ENCODE results near the gene DUSP10.

Gene DUSP10
- 322 reads per million, percentile 96 among the genes with 10 or more reads in this experiment for total RNA-seq

DNA sequence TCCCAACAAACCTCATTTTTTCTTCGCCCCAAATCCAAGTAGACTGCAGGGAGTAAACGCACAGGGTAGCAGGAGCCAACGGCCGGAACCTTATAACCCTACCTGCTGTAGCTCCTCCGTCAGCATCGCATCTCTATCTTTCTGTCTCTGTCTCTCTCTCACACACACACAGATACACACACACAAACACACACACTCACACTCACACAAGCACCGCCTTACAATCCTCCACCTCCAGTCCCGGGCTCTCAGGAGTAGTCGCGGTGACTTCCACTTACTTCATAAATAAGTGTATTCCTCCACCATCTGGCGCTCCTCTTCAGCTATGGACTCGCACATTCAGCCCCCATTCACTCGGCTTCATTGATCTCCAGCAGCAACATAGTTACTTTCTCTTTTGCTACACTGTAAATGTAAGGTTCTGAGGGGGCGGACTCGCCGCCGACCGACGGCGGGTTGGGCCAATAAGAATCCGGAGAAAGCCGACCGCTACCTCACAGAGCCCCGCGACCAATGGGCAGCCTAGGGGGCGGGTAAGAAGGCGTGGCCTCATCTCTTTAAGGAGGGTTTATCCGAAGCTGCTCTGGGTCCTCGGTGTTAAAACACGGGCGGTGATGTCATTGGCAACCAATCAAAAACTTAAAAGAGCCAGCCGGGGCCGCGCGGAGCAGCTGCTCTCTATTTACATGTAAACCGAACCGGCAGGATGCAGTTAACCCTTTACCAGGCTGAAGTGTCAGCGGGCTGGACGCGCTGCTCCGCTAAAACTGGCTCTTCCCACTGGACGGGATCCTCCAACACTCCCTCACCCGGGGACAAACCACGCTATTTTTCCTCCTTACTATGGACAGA, at the start of gene DUSP10:
DUSP10 (minus strand) TSS at position 387 of the 852 bp plus-strand sequence. CDS start 2,345 bp downstream, outside the sequence.
- peak; percentile 97 for DNase-seq

DNA sequence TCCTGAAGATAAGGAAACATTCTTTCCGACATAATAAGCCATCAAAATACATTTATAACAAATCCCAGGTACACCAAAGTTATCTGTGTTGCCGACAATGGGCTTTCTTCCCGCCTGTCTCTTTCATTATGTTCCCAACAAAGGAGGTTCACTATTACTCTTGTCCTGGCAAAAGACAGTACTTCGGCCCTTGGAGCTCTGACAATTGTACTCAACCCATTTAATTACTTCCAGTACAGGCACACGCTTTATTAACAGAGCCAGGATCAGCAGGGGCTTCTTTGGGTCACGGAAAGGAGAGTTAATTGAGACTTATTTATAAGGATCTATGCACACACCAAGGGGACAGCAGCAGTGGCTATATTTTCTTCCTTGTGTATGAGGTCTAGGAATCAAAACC, 46.6 kb upstream of the DUSP10 start:
- no peak for DNase-seq

DNA sequence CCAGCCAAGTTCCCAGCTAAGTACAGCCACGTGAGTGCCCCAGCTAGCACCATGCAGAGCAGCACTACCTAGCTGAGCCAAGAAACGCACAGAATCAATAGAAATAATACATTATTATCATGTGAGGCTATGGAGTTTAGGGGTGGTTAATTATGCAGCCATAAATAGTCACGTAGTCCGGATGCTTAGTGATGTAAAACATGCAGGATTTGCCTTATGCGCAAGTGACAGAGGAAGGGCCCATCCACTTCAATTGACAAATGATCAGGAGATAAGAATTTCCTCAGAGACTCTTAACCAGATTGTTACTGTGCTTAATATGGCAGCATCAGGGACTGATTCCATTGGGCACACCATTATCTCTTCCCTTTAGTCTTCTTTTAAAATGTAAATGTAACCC, 44.8 kb upstream of the DUSP10 start:
- no peak for DNase-seq

DNA sequence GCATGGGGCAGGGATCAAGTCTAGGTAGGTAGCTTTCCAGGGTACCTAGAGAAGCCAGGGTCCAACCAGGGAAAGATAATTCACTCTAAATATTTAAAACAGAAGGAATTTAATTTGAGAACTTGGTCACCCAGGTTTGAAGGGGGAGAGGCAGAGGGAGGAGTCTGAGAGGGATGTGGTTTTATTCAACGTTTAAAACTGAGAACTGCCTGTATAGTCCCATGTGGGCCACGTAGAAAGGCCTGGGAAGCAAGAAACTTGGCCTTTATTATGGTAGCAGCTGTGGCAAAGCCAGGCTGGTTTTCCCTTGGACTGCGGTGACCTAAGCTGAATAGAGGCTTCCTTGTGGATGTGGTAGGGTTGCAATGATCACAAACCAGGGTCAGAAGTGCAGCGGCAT, 42.0 kb upstream of the DUSP10 start:
- DNase-seq, result no peak

DNA sequence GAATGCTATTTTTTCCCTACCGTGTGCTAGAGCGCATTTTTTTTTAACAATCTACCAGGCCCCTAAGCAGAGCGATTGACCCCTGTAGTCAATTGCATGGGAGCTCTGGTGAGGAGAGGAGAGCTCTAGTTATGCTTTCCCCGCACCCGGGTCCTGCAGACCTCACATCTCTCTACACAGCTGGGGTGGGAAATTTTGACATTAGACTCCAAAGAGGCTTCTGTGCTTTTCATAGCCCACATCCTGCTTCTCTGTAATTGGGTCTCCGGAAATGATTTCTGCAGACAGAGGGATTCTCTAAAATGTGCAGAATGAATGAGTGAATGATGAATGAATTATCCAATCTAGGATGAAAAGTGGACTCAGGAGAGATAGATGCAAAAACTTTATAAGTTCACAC, 41.5 kb upstream of the DUSP10 start:
- DNase-seq, result no peak

DNA sequence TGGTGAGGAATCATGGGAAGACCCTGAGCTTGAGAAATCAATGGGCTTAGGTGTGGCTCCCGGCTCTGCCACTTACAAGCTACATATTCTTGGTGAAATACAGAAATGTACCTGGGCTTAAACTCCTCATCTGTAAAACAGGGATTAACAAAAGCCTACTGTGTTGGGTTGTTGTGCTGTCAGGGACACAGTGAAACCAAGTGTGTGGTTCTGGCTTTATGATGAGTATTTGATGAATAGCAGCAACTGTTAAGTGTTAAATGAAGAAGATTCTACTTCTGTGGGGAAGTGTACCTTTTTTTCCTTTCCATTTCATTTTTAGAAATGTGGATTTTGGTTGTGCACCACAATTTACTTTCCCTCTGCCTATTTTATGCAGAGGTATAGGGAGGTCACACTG, 41.1 kb upstream of the DUSP10 start:
- DNase-seq, result no peak

DNA sequence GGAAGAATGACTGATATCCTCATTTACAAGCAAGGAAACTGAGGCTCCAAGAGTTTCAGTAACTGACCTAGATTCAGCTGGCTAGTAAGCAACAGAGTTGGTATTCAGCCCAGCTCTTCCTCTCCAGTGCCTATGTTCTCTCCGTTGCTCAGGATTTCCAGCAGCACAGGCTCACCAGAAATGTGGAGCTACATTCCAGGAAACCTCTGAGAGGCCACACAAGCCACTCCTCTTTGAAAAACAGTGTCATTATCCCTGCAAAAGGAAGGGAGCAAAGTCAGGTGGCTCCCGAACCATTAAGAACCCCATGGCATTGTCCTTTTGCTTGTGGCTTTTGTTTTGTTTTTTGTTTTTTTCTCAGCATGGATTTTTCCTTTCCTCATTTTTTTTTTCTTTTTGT, 40.6 kb upstream of the DUSP10 start:
- no peak for DNase-seq

DNA sequence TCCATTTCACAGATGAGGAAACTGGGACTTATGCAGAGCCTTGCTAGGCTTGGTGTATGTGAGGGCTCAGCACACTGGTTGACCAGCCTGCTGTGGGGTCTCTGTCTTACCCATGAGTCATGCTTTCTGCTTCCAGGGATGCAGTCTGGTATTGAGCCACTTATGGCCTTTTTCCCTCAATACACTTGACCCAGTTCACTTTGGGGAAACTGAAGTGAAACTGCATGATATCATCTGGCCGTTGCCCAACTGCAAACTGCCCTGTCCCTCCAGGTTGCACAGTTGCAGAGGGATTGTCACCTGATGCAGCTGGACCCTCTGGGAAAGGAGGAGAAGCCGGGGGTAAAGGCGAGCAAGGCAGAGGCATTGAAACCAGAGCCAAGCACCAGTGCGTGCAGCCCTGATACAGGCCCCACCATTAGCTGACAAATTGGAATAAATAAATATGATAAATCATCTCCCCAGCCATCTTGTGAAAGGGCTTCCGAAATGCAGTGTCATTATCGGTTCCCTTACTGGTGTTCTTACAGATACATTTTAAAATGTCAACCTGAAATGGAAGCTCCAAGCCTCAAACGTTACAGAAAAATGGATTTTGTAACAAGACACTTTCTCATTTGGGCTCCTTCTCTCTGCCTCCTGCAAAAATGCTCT, 39.3 kb upstream of the DUSP10 start:
- no peak for DNase-seq

DNA sequence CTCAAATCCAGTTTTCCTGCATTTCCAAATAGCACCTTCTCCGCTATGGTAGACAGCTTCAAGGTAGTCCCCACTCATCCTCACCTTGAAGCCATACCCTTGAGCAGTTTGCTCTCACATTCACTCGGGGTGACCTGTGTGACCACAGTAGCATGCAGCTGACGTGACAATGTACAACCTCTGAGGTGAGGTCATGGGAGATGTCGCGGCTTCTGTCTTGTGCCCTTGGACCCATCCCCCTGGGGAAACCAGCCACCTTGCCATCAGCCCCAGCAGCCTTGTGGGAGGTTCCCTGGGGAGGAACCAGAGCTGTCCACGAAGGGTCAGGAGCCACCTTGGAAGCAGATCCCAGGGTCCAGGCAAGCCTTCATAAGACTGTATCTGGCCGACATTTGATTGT, 38.3 kb upstream of the DUSP10 start:
- DNase-seq, result no peak

DNA sequence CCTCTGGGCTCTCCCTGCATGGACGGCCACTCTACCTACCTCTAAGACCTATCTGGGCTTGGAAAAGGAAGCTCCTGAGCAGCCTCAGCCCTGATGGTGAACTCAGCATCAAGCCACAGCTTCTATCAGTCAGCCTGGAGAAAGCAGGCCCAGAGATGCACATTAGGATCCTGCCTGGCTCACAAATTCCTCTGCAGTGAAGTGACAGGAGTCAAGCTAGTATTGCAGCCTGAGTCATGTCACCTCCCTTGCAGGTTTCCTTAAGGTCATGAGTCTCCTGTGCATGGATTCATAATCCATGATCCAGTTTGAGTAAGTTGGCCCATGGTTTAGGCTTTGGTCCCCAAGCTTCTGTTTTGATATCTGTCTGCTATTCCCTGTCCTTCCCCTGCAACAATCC, 37.9 kb upstream of the DUSP10 start:
- DNase-seq, result no peak

DNA sequence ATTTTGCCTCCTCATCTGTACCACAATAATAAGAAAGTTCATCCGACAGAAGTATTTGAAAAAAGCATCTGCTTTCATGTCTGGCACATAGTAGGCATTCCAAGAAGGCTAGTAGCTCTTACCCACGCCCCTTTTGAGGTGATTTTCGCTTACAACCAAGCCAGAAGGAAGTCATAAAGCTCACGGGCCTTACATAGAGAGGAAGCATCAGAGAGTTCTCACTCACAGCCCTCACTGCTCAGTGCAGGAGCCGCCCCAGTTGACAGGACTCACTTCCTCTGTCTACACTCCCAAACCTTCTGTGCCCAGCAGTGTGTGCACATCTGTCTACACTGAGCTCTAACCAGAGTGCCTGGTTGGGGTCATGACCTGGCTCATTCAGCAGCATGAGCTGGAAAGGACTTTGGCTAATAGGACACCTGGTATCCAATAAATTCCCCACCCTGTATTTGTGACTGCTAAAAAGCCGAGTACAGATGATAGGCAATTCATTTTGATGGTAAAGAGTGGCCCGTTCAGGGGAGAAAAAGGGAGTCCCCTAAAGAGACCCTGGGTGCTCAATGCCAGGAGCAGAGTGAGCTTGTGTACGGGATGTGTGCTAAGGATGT, 36.8 kb upstream of the DUSP10 start:
- DNase-seq, result no peak

DNA sequence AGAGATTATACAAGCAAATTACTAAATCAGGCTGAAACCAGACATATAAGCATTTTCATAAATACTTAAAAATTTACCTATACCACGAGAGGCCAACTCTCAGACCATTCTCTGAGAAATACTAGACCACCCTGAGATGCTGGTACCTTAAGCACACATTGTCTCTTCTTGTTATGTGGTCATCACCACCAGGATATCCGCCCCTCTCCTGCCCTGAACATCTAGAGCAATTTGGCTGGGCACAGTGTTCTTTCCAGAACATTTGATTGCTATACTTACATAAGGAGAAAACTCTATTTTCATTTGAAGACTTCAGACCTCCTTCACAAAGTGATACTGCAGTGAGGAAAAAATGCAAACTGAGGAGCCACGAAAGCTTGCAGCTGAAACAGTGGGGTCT, 36.2 kb upstream of the DUSP10 start:
- DNase-seq, result no peak

DNA sequence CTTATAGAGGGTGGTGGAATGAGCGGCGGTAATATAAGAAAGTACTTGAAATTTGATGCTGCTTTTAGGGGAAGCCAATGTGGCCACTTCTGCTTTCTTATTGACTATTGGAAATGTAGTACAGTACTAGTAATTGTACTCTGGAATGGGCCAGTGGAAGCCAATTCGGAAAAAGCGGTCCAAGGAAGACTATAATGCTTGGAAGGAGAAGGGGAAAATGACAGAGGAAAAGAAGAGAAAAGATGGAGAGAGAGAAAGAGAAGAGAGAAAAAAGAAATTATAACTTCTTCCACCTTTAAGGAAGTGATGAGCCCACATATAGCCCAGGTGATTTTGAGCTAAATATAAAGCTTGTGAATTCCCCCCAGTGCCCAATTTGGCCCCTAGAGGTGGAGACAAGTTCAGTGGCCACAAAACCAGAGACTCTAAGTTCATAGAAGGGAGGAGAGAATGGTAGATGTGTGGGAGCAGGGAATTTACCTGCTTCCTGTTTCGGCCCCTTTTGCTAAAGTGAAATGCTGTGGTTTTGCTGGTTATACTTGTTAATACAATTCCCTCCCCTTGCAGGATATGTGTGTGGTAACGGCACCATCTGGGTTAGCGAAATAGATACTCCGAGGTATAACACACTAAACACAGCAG, 35.7 kb upstream of the DUSP10 start:
- peak; percentile 22 for DNase-seq

DNA sequence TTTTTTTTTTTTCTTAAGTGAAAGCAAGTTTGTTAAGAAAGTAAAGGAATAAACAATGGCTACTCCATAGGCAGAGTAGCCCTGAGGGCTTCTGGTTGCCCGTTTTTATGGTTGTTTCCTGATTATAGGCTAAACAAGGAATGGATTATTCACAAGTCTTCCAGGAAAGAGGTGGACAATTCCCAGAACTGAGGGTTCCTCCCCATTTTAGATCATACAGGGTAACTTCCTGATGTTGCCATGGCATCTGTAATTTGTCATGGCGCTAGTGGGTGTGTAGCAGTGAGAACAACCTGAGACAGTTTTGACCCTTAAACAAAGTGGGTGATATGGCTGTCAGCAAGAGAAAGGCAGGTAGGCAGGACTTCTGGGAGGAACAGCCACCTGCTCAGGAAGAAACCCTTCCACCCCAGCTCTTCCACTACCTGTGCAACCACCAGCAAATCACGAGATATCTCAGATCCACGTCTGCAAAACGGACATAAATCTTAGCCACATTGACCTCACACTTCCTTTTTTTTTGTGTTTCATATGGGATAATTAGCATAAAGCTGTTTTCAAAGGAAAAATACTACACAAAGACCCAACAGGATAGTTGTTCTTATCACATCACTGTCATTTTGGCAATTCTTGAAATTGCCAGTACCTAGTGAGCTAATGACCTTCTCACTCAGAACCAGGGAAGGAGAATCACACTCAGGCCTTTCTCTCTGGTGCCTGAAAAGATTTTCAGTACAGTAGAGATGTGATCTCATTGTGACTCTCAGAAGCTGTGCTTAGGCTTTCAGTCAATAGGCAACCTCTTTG, 34.8 kb upstream of the DUSP10 start:
- DNase-seq, result no peak

DNA sequence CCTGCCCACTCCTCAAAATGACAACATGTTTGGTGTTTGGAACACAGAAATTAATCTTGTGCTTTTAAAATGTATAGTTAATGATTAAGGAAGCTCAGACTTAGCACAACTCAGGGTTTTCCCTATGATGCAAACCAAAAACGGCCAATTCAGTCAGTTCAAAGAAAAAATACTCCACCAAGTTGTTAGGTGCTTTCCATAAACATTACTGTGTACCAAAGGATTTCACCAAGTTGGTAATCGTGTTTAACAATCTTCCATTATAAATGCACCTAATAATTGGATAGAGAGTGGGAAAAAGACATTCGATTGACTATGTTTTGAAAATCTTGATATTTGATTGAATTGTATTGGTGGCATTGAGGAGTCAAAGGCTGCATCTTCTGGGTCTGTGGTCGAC, 33.3 kb upstream of the DUSP10 start:
- DNase-seq, result no peak

DNA sequence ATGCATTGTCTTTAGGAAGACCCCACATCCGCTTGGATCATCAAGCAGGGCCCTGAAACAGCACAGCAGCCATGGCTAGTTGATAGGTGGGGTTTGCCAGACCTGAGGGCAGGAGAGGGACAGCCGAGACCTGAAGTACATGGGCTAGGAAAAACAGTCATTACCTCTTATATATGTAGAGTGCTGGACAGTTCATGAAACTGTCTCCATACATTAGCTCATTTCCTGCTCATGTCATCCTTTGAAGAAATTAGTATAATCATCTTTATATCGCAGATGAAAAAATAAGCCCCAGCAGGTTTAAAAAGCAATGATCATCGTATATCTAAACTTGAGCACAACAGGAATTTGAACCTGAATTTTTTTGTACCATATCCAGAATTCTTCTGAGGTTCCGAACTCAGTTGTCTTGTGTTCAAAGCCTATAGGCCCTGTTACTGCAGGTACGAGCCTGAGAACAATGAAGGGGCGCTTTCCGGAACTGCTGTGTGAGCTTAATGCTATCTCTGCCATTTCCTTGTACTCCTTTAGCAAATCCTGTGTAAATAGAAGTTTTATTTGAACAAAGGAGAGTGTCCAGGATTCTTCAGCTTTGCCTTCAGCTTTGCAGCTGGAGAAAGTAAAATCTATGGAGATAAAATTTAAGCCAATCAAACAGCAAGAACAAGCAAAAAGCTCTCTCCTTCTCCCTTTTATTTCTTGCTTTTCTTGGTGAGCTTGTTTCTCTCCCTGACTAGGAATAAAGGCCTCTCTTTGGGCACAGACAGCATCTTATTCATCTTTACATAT, 32.4 kb upstream of the DUSP10 start:
- DNase-seq, result no peak

DNA sequence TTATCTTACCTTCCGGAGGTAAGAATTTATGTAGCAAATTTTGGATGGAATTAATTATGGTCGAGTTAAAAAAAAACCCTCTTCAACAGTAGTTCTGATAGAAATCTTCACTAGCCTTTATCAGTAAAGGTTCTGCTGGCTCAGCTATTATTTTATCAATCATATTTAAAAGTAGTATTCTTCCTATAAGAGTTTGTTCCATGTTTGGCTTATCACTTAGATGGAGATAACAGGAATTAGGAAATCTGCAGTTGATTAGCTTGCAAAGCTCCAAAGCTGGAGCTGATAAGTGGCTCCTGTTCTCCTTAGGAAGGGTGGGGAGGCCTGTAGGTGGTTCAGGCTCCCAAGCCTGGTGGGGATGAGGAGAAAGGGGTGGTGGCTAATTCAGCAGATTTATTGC, 31.5 kb upstream of the DUSP10 start:
- DNase-seq, result no peak

DNA sequence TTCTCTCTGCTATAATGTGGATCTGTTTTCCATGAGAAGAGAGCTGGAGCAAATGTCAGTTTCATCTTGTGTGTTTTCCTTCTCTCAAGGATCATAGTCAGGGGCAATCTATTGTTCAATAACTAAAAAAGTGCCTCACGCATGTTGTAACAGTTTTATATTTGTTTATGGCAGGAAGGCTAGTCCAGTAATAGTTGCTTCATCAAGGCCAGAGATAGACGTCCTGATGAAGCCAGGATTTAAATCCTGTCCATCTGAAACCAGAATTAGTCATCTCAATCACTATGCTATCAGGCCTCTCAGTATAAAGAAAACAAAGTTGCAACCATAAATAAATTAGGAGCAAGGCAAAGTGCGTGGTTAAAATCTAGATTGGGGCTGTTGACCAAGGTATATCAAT, 30.2 kb upstream of the DUSP10 start:
- DNase-seq, result no peak

DNA sequence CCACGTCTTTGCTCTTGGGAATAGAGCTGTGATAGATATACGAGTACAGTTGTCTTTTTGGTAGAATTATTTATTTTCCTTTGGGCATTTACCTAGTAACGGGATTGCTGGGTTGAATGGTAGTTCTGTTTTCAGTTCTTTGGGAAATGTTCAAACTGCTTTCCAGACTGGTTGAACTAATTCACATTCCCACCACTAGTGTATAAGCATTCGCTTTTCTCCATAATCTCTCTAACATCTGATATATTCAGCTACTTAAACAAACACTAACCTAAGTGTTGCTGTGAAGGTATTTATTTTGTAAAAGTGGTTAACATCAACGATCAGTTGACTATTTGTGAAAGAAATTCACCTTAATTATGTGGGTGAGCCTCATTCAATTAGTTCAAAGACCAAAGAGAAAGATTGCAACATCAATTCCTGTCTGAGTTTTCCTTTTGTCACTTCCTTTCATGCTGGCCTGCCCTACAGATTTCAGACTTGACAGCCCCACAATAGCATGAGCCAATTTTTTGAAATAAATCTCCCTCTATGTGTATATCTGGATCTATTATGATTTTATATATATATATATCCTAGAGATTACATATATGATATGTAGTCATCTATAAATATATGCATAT, 26.7 kb upstream of the DUSP10 start:
- DNase-seq, result no peak

DNA sequence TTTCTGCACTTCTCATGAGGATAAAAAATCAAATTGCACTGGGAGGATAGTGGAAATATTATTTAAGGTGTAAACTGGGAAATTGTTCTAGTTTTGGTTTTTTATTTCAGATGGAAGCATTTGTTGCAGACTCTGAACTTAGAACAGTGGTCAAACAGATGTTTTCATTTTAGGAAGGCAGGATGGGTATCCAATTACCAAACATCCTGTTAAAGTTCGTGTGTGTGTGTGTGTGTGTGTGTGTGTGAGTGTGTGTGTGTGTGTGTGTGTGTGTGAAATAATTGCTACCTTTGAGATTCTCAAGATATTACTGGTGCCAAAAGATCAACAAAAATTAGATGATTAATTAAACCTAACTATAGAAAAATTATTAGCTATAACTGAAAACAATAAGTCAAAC, 24.3 kb upstream of the DUSP10 start:
- no peak for DNase-seq

DNA sequence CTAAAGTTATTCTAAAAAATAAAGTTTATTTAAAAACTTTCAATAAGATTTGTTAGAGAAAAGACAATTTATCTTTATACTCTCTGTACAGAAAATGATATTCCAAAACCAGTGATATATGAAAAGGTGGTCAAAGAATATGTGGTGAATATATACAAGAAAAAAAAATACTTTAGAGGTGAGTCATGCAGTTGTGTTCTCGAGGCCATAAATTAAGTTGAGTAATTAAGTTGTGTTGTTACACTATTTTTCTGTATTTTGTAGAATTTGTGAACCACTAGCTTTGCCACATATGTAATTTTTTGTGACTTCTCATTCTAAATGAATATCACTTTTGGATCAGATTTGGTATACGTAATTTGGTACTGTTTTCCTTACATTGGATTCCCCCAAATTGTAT, 23.6 kb upstream of the DUSP10 start:
- DNase-seq, result no peak

All from effector CD4-positive, alpha-beta T cell (primary cell).